Spinal cord (tissue), 10 donors: ENCODE measurements around the gene TIMM17B. TPM values are rescaled to one million over a fixed set of nuclear protein-coding genes. Genes with fewer than 3 reads are reported as not detected.

Experiments used
- DNase-seq, 6 donors: peaks; one replicate each; pipeline versions ENCODE4 v3.0.0 to v3.0.0-alpha.2; 2013 to 2015; ENCODE audit warnings: low spot score in 6 of 6, low read depth in 4 of 6
- H3K27ac ChIP-seq: one replicate; pipeline ENCODE4 v1.5.1; 2013; ENCODE audit warnings: low read depth, low read length, control low read depth
- H3K27me3 ChIP-seq: one replicate; pipeline ENCODE4 v1.6.1; 2013; ENCODE audit warnings: low read length; ENCODE audit not compliant: control insufficient read depth, insufficient read depth
- H3K36me3 ChIP-seq: one replicate; pipeline ENCODE4 v1.6.1; 2013; ENCODE audit warnings: low read length; ENCODE audit not compliant: control insufficient read depth, insufficient read depth
- H3K4me1 ChIP-seq: one replicate; pipeline ENCODE4 v1.6.1; 2013; ENCODE audit warnings: low read length; ENCODE audit not compliant: control insufficient read depth, insufficient read depth
- H3K4me3 ChIP-seq: one replicate; pipeline ENCODE4 v1.5.1; 2013; ENCODE audit warnings: low read depth, low read length, control low read depth
- H3K9me3 ChIP-seq: one replicate; pipeline ENCODE4 v1.6.1; 2013; ENCODE audit warnings: low read length; ENCODE audit not compliant: control insufficient read depth, insufficient read depth
- WGBS: methylation state at CpG from one replicate; pipeline ENCODE4 v1.1.5; 2013; ENCODE audit warnings: missing lambda C conversion rate; ENCODE audit not compliant: insufficient coverage; 5-methylcytosine and 5-hydroxymethylcytosine counted together
- polyA plus RNA-seq, 2 donors: library from polyadenylated mRNA; unstranded; fragments of 120-200 nt; gene quantifications; one replicate each; pipeline ENCODE4 v1.2.1, GENCODE V29; 2013; ENCODE audit not compliant: insufficient read length in 2 of 2
- total RNA-seq, 2 donors: library from RNA; depleted of rRNA in 1 of 2; stranded (reverse); fragments of 120-200 nt in 1 of 2; fragments of >200 nt in 1 of 2; gene quantifications; one replicate each; pipeline versions ENCODE4 v1.2.3 to v1.2.4, GENCODE V29; 2013 to 2014
- donor health status: healthy.

Gene TIMM17B
- total and polyA plus RNA-seq, 4 donors: 18.0 to 53.8 (median 45.9) TPM

DNA sequence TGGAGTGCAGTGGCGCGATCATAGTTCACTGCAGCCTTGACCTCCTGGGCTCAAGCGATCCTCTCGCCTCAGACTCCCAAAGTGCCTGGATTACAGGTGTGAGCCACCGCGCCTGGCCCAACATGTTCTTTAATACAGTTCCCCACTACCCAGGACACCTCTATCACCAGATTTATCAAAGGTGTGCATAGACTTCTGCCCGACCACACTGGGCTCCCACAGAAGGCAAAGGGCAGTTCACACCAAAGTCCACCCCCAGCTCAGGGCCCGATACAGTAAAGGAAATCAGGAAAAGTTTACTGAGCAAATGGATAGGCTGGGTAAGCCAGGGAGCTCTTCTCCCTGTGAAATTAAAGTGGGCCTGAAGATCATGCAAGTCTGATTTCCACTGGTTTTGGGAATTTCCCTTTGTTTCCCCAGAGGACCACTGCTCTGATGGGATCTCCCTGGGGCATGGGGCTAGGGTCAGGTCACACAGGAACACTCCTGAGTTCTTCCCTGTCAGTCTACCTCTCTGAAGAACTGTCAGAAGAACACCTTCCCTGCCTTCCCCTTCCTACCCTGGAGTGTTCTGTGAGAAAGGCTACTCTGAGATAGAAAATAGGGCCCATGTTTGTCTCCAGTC is 39.0 kb upstream of the TIMM17B start:
- Histone ChIP-seq H3K4me1 (no peaks in the 10 kb centered on the region), H3K4me3 (no peak overlapping the region), H3K9me3 (no peaks in the 10 kb centered on the region), H3K27me3 (no peaks in the 10 kb centered on the region), H3K27ac (no peak overlapping the region), H3K36me3 (peaks cover 11% of the 10 kb centered on the region)
- 91% methylated on average over 7 of the region's 8 CpGs for WGBS
- DNase-seq: no peak

DNA sequence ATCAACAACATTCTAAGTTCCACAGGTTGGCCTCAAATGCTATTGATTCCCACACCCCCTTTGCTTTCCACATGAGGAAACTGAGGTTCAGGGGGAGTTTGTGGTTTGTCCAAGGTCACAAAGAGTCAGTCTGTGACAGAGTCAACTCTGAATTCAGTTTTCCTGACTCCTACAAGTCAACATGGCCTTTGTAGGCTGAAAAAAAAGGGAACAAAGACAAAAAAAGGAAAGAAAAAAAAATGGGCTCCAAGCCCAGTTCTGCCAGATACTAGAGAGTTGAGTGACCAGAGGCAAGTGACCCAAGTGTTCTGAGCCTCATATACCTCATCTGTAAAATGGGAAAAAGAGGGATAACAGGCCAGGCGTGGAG is 37.7 kb upstream of the TIMM17B start:
- Histone ChIP-seq H3K27ac (no peak overlapping the region), H3K4me1 (no peaks in the 10 kb centered on the region)

DNA sequence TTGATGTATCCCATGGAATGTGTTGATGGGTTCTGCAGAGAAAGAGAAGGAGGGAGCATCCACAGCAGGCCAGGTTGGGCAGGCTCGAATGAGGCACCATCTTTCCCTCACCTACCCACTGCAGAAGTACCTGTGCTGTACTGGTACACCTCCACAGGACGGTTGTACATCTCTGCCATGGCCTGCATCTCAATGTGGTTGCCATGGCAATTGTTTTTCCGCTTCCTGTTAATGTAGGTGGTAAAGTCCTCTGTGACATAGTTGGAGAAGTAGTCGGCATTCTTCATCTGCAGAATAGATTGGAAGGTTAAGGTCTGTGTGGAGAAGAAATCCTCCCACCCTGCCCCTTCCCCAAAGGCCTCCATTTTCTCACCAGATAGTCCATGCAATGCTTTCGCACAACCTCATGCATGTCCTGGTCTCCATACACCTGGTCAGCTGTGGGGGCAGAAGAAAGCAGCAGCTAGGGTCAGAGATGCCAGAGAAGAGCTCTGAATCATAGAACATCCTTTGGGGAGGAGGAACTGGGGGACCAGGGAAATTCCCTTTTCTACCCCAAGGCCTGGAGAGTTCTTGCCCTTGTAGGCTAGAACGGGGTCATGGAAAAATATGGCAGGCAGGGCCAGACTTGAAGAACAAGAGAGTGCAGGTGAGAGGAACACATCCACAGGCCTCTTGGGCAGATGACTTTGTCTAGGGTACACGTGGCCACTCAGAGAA is 37.2 kb upstream of the TIMM17B start:
- H3K4me3 ChIP-seq: no peak overlapping the region
- no peak overlapping the region for H3K27ac ChIP-seq
- H3K4me1 ChIP-seq: no peaks in the 10 kb centered on the region
- H3K9me3 ChIP-seq: peaks cover 2% of the 10 kb centered on the region
- no peak for DNase-seq
- H3K27me3 ChIP-seq: no peaks in the 10 kb centered on the region
- 60% methylated on average over 1 of the region's 7 CpGs for WGBS
- peaks cover 15% of the 10 kb centered on the region for H3K36me3 ChIP-seq

More for the DNA sequence above, 37.7 kb upstream of the TIMM17B start:
- Histone ChIP-seq H3K36me3 (peaks cover 15% of the 10 kb centered on the region), H3K27me3 (no peaks in the 10 kb centered on the region), H3K4me3 (no peak overlapping the region), H3K9me3 (peaks cover 2% of the 10 kb centered on the region)
- DNase-seq: no peak
- no CpG with 5 or more reads among the region's 1 CpG for WGBS

DNA sequence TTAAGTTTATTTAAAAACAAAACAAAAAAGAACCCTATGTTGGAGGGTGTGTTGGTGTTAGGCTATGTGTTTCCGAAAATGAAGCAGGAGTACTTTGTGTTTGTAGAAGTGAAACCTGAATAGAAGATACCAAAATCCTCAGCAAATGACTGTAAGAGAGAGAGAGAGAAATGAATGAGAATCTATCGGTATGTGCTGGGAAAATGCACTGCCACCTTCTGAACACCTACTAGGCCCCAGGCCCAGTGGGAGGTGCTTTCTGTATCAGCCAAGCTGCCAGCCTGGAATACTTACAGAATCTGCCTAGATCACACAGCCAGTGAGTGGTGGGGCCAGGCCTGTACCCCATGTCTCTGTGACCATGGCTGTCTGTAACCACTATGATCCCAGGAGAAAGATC is 36.2 kb upstream of the TIMM17B start:
- Histone ChIP-seq H3K4me3 (no peak overlapping the region), H3K27me3 (no peaks in the 10 kb centered on the region), H3K4me1 (no peaks in the 10 kb centered on the region), H3K36me3 (peaks cover 15% of the 10 kb centered on the region), H3K9me3 (peaks cover 2% of the 10 kb centered on the region), H3K27ac (no peak overlapping the region)
- 80% methylated on average over 1 of the region's 2 CpGs for WGBS
- DNase-seq: no peak

DNA sequence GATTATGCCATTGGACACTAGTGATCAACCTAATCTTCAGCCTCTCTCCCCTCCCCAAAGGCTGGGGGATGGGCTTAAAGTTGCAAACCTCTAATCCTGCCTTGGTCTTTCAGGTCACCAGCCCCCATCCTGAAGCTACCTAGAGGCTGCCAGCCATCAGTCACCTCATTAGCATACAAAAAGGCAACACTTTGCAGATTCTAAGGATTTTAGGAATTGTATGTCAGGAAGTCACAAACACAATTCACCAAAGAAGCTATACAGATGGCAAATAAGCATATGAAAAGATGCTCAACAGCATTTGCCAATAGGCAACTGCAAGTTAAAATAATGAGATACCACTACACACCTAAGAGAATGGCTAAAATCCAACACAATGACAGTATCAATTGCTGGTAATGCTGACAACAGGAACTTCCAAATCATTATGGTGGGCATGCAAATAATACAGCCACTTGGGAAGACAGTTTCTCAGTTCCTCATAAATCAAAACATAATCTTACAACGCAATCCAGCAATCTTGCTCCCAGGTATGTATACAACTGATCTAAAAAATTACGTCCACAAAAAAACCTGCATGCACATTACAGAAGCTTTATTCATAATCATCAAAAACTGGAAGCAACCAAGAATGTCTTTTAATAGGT is 30.3 kb upstream of the TIMM17B start:
- H3K36me3 ChIP-seq: peaks cover 38% of the 10 kb centered on the region
- DNase-seq: no peak

DNA sequence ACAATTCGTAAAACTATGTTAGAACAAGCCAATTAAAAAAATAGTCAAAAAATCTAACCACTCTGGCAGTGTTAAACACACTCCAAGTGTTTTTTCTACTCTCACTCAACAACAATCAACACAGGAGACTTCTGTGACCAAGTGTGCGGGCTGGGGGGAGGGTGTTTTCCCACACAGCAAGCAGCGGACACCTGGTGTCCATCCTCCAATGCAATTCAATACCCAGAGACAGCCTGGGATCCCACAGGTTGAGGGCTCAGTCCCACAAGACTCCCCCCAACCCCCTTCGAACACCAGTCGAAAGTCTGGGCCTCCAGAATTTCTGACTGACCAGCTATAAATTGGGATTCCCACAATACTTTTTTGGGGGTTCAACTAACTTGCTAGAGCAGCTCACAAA is 29.6 kb upstream of the TIMM17B start:
- no CpG with 5 or more reads among the region's 5 CpGs for WGBS
- Histone ChIP-seq H3K4me3 (no peak overlapping the region), H3K9me3 (peaks cover 2% of the 10 kb centered on the region), H3K36me3 (peaks cover 42% of the 10 kb centered on the region), H3K4me1 (no peaks in the 10 kb centered on the region), H3K27me3 (no peaks in the 10 kb centered on the region), H3K27ac (no peak overlapping the region)
- DNase-seq: no peak

More for the DNA sequence above, 30.3 kb upstream of the TIMM17B start:
- Histone ChIP-seq H3K4me3 (no peak overlapping the region), H3K9me3 (peaks cover 2% of the 10 kb centered on the region), H3K4me1 (no peaks in the 10 kb centered on the region), H3K27ac (no peak overlapping the region), H3K27me3 (no peaks in the 10 kb centered on the region)
- no CpG with 5 or more reads among the region's 2 CpGs for WGBS

DNA sequence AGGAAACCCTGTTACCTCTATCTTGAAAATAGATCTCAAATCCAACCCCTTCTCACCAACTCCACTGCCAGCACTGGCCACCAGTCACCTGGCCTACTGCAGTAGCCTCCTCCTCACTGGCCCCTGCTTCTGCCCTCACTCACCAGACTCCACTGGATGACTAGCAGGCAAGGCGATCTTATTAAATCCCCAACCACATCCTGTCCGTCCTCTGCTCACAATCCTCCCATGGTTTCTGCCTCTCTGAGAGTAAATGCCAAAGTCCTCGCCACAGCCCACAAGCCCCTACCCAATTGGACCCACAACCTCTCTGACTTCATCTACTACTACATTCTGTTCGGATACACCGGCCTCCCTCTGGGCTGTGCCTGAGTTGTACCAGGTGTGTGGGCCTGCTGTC is 26.7 kb upstream of the TIMM17B start:
- H3K9me3 ChIP-seq: no peaks in the 10 kb centered on the region
- H3K27me3 ChIP-seq: no peaks in the 10 kb centered on the region
- no peak overlapping the region for H3K27ac ChIP-seq
- peaks cover 4% of the 10 kb centered on the region for H3K4me1 ChIP-seq
- no peak for DNase-seq
- 89% methylated on average over 5 of the region's 5 CpGs for WGBS
- H3K4me3 ChIP-seq: no peak overlapping the region
- peaks cover 42% of the 10 kb centered on the region for H3K36me3 ChIP-seq

DNA sequence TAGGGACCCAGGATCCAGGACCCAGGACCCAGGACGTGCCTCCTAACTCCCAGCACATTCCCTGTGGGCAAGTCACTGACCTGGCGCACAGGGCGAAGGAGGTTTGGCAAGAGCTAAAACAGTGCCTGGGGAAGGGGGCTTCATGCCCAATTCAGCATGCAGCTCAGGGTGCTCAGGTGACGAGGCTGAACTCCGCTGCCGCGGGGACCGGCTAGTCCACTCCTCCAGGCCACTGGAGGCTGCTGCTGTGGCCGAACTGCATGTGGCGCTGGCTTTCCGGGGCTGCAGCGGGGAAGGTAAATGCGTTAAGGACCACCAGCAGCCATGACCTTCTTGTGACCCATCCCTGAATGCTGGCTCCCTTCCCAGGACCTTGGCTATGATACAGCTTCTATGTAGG is 26.2 kb upstream of the TIMM17B start:
- H3K27me3 ChIP-seq: no peaks in the 10 kb centered on the region
- no peaks in the 10 kb centered on the region for H3K9me3 ChIP-seq
- no peak overlapping the region for H3K27ac ChIP-seq
- no peak for DNase-seq
- H3K4me1 ChIP-seq: peaks cover 6% of the 10 kb centered on the region
- no peak overlapping the region for H3K4me3 ChIP-seq
- peaks cover 42% of the 10 kb centered on the region for H3K36me3 ChIP-seq
- WGBS: 88% methylated on average over 13 of the region's 13 CpGs

DNA sequence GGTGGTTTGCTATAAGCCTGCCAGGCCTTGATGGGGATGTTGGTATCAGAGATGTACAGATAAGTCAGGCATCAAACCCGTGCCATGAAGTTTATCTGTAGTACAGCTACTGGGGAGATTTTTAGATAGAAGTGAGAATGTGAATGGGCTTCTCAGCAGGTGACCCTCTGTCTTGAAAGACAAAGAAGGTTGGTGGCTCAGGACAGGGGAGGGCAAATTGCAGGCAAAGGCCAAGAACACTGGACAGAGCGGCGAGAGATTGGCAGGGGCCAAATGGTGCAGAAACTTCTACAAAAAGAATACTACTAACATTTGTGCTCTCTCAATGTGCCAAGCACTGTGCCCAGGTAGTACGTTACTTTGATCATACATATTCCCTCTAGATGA is 23.1 kb upstream of the TIMM17B start:
- Histone ChIP-seq H3K4me3 (no peak overlapping the region), H3K9me3 (no peaks in the 10 kb centered on the region), H3K27ac (no peak overlapping the region), H3K4me1 (peaks cover 16% of the 10 kb centered on the region), H3K36me3 (peaks cover 34% of the 10 kb centered on the region), H3K27me3 (no peaks in the 10 kb centered on the region)
- WGBS: 28% methylated on average over 1 of the region's 4 CpGs
- no peak for DNase-seq
